ENCODE results near the gene ZBTB40.

Gene ZBTB40

GRCh38 chr1:22556391-22557104, 104.9 kb downstream of the ZBTB40 start:
- no peak for DNase-seq (ENCODE audit: low read depth)

- no peak for DNase-seq (ENCODE audit: low read depth)
Measured at GRCh38 chr1:22557341-22557950, 105.8 kb downstream of the ZBTB40 start.

- no peak for DNase-seq (ENCODE audit: low read depth)
Measured at GRCh38 chr1:22562584-22563583, 111.2 kb downstream of the ZBTB40 start, which contains the start of gene EPHA8. EPHA8 (plus strand) TSS chr1:22563489; CDS start chr1:22563636, 147 bp downstream.

GRCh38 chr1:22563671-22564602, 112.3 kb downstream of the ZBTB40 start:
- no peak for DNase-seq (ENCODE audit: low read depth)

- DNase-seq (ENCODE audit: low read depth) = no peak
Measured at GRCh38 chr1:22566161-22566560, 114.5 kb downstream of the ZBTB40 start.

GRCh38 chr1:22567197-22567596, 115.5 kb downstream of the ZBTB40 start:
- no peak for DNase-seq (ENCODE audit: low read depth)

GRCh38 chr1:22567994-22568393, 116.3 kb downstream of the ZBTB40 start:
- no peak for DNase-seq (ENCODE audit: low read depth)

- DNase-seq (ENCODE audit: low read depth) = no peak
Measured at GRCh38 chr1:22569269-22569668, 117.6 kb downstream of the ZBTB40 start.

- no peak for DNase-seq (ENCODE audit: low read depth)
Measured at GRCh38 chr1:22570140-22570909, 118.7 kb downstream of the ZBTB40 start.

- no peak for DNase-seq (ENCODE audit: low read depth)
Measured at GRCh38 chr1:22572818-22573217, 121.2 kb downstream of the ZBTB40 start.

GRCh38 chr1:22573237-22573636, 121.6 kb downstream of the ZBTB40 start:
- no peak for DNase-seq (ENCODE audit: low read depth)

GRCh38 chr1:22575532-22576149, 124.0 kb downstream of the ZBTB40 start:
- DNase-seq (ENCODE audit: low read depth) = no peak

- DNase-seq (ENCODE audit: low read depth) = no peak
Measured at GRCh38 chr1:22576150-22576544, 124.5 kb downstream of the ZBTB40 start.

GRCh38 chr1:22576617-22577016, 125.0 kb downstream of the ZBTB40 start:
- no peak for DNase-seq (ENCODE audit: low read depth)

GRCh38 chr1:22578732-22579361, 127.2 kb downstream of the ZBTB40 start:
- no peak for DNase-seq (ENCODE audit: low read depth)

- DNase-seq (ENCODE audit: low read depth) = no peak
Measured at GRCh38 chr1:22579541-22580155, 128.0 kb downstream of the ZBTB40 start.
